OCI-LY3 (cell line): ENCODE data around the gene IST1.

ENCODE experiments used
- EZH2phosphoT487 ChIP-seq: fragments of 200-600 bp; shearing (Covaris generic); IDR thresholded peaks from 2 replicates; pipeline ENCODE4 v1.6.1; 2018; ENCODE audit warnings: antibody characterized with exemption, mixed run types, low read depth
- TF ChIP-seq, protein P1 (sequence below): fragments of 200-600, 300-600 bp; sonication (generic); IDR thresholded peaks from 2 replicates; pipeline ENCODE4 v1.5.1; 2014; ENCODE audit warnings: antibody characterized with exemption, low read length, low read depth

DNA sequence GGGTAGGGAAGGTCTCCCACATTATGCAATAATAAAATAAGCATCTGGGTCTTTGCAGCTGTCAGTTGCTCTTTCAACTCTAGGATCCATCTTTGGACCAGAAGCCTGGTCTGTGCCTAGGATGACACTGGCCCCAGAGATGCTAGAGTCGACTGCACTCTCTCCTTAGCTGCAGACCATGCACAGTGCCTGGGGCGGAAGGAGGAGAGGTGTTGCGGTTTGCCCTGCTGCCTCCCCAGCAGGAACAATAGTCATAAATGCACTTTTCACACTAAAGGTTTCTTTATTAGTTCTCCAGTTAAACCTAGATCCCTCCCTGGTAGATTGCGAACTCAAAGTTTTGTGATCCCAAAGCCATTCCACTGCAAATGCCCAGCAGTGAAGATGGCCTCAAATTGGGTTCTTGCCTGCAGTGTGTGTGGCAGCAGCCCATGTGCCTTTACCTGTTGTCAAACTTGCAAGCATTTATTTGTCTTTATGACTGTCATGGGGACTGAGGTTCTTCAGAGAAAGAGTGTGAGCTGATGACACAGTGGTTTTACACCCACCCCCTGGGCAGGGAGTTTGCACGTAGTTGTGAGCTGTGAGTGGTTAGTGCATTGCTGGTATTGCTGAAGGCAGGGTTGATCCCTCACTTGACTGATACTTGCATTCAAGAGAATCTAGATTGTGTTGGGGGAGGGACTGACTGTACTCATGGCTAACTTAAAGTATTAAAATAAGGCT, 39.2 kb upstream of the IST1 start:
- TF ChIP-seq, protein P1, sequence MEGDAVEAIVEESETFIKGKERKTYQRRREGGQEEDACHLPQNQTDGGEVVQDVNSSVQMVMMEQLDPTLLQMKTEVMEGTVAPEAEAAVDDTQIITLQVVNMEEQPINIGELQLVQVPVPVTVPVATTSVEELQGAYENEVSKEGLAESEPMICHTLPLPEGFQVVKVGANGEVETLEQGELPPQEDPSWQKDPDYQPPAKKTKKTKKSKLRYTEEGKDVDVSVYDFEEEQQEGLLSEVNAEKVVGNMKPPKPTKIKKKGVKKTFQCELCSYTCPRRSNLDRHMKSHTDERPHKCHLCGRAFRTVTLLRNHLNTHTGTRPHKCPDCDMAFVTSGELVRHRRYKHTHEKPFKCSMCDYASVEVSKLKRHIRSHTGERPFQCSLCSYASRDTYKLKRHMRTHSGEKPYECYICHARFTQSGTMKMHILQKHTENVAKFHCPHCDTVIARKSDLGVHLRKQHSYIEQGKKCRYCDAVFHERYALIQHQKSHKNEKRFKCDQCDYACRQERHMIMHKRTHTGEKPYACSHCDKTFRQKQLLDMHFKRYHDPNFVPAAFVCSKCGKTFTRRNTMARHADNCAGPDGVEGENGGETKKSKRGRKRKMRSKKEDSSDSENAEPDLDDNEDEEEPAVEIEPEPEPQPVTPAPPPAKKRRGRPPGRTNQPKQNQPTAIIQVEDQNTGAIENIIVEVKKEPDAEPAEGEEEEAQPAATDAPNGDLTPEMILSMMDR, result no peak
- TF ChIP-seq EZH2phosphoT487, result no peak
